ENCODE data around the gene SQSTM1. TPM values are rescaled to one million over a fixed set of nuclear protein-coding genes. Genes with fewer than 3 reads are reported as not detected.
A peak's percentile ranks its signal among the peaks of the same experiment; 100 is the strongest.

SQSTM1 gene
- total and polyA plus RNA-seq, 2 of the 8 experiments (the other 6 are each of a cell fraction or from before 2014, with no cell fraction given) = 78.6 to 110 TPM

DNA sequence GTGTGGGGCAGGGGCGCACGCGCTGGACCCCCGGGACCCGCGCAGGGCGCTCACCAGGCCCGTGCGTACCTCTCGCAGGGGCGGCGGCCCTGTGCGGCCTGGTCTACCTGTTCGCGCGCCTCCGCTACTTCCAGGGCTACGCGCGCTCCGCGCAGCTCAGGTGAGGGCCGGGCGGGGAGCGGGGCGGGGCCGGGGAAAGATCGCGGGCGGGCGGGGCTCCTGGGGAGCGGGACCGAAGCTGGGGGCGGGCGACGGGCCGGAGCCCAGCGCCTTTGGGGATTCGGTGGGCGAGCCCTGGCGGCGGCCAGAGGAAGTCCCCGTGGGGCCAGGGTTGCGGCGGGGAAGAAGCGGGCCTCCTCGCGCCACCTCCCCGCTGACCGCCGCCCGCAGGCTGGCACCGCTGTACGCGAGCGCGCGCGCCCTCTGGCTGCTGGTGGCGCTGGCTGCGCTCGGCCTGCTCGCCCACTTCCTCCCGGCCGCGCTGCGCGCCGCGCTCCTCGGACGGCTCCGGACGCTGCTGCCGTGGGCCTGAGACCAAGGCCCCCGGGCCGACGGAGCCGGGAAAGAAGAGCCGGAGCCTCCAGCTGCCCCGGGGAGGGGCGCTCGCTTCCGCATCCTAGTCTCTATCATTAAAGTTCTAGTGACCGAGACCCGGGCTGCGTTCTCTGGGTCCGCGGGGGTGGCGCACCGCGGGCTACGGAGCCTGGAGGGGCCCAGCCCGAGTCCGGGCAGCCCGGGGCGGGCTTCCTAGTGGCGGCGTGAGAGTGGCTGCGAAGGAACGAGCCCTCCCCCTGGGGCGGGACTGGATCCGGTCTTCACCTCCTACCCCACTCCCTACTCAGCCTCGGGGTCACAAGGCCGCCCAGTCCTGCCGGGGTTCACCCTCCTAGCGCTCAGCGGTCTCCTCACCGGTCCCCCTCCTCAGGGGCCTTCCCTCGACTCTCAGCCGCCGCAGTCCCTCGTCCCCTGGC is 24.6 kb upstream of the SQSTM1 start:
- Histone ChIP-seq H3K27ac (ENCODE audit: low read depth, low read length) (no peak overlapping the region), H4K8ac (ENCODE audit: extremely low read depth, insufficient read depth, low read length) (peak overlapping the region; percentile 57; the same call in 1 of the 2 replicates), H3K4ac (replicated peaks; ENCODE audit: insufficient read length, low read depth, low read length) (no peak overlapping the region), H2AK5ac (ENCODE audit: low read depth, low read length) (no peak overlapping the region; the same call in 1 of the 2 replicates), H4K5ac (ENCODE audit: insufficient read length, low read depth, low read length) (peak overlapping the region; percentile 79), H2BK5ac (ENCODE audit: low read depth, low read length) (peak overlapping the region; percentile 24; the same call in 1 of the 2 replicates), H3K79me2 (ENCODE audit: control insufficient read depth in 1 of 2, insufficient read depth in 2 of 2, low read length in 2 of 2) (no peaks in the 10 kb centered on the region), H2BK120ac (replicated peaks; ENCODE audit: low read depth, low read length) (no peak overlapping the region), H3K9ac (replicated peaks in 1 of 4; ENCODE audit: extremely low read depth in 1 of 4, low read depth in 3 of 4, low read length in 3 of 4) (peak overlapping the region in 3 of 4 experiments; percentile 38 to 66 (median 54); a peak in 5 of 7 replicates), H3K14ac (ENCODE audit: insufficient read length) (no peak overlapping the region), H3K4me1 (replicated peaks in 1 of 4; ENCODE audit: control insufficient read depth in 3 of 4, insufficient read depth in 4 of 4, low read length in 3 of 4) (peaks cover 0 to 14% (median 9%) of the 10 kb centered on the region in 4 experiments; a peak in 5 of 7 replicates), H3K36me3 (ENCODE audit: control insufficient read depth in 2 of 4, insufficient read depth in 4 of 4, low read length in 3 of 4) (peaks cover 12 to 28% (median 27%) of the 10 kb centered on the region in 4 experiments), H2BK12ac (ENCODE audit: low read depth, low read length) (no peak overlapping the region), H3K79me1 (ENCODE audit: low read depth, low read length) (no peaks in the 10 kb centered on the region), H2AFZ (ENCODE audit: low read length) (no peak overlapping the region; the same call in 1 of the 2 replicates), H3K9me3 (ENCODE audit: insufficient read depth in 2 of 2, low read depth in 1 of 2, low read length in 1 of 2) (no peaks in the 10 kb centered on the region), H3K4me2 (ENCODE audit: insufficient read depth in 1 of 2, low read depth in 2 of 2, low read length in 2 of 2) (peak overlapping the region; percentile 60 to 91), H2BK20ac (ENCODE audit: low read length) (no peak overlapping the region), H3K23me2 (ENCODE audit: low read depth, low read length) (peaks cover 7% of the 10 kb centered on the region), H3K27me3 (replicated peaks in 1 of 4; ENCODE audit: control insufficient read depth in 3 of 4, extremely low read depth in 1 of 4, insufficient read depth in 3 of 4, low read length in 3 of 4) (peaks cover 0 to 2% (median 0%) of the 10 kb centered on the region in 4 experiments; a peak in 1 of 7 replicates), H4K20me1 (replicated peaks in 1 of 2; ENCODE audit: control insufficient read depth in 1 of 2, insufficient read depth in 2 of 2, low read length in 2 of 2) (peaks cover 5 to 14% of the 10 kb centered on the region in 2 experiments), H3K56ac (replicated peaks; ENCODE audit: insufficient read length, low read depth, low read length) (no peak overlapping the region), H2BK15ac (ENCODE audit: low read length) (0 out of 2 replicates have a peak overlapping the region, but pooled peaks have one; percentile 16), H3K4me3 (ENCODE audit: extremely low read depth in 1 of 4, insufficient read depth in 2 of 4, low read depth in 3 of 4, low read length in 4 of 4) (peak overlapping the region; percentile 61 to 88 (median 64)), H4K91ac (replicated peaks; ENCODE audit: insufficient read length, low read length) (peak overlapping the region; percentile 72), H3K23ac (ENCODE audit: insufficient read length) (no peak overlapping the region), H3K18ac (ENCODE audit: extremely low read depth, low read length) (peak overlapping the region; percentile 78)
- no peak for FAIRE-seq
- DNase-seq (ENCODE audit: low read depth in 1 of 2, low spot score in 2 of 2) = peak in 1 of 2 experiments; percentile 85
- ChIA-PET CTCF (ENCODE audit: partially characterized antibody) (interaction anchor here (1.0 to 3.3 kb wide), 8 partner anchors 11 to 128 kb away, joined by 3 to 23 read pairs (median 4); no protein-coding TSS in a partner anchor), POLR2A (ENCODE audit: partially characterized antibody) (interaction anchor here (0.7 to 16.9 kb wide), 12 partner anchors 11 to 172 kb away, joined by 3 to 207 read pairs (median 5); partner anchors contain the start of genes HNRNPH1, MGAT4B and SQSTM1)
- WGBS, 2 experiments (ENCODE audit: extremely low coverage in 1 of 2, insufficient coverage in 1 of 2, insufficient read length in 1 of 2, insufficient replicate concordance in 2 of 2, low coverage in 1 of 2, low lambda C conversion rate in 2 of 2, missing lambda C conversion rate in 1 of 2) = 4% methylated on average over 65 of the region's 113 CpGs; no CpG with 5 or more reads in 1 of the 2 experiments
- TF ChIP-seq PHF8 (conservative IDR thresholded peaks at IDR 0.05; ENCODE audit: low read depth, low read length) = peak; percentile 59; the same call in 1 of the 2 replicates
- TF ChIP-seq EGR1 (IDR thresholded peaks at IDR 0.05; ENCODE audit: borderline replicate concordance, low read depth, low read length) = peak; percentile 10; the same call in 1 of the 2 replicates
- TF ChIP-seq MAX (IDR thresholded peaks at IDR 0.05) = 0 out of 2 replicates have a peak, but pooled peaks have one; percentile 3
- TF ChIP-seq GABPA (IDR thresholded peaks at IDR 0.05; ENCODE audit: borderline replicate concordance, insufficient read depth, low read length) = peak; percentile 74; the same call in 1 of the 2 replicates
- TF ChIP-seq POLR2AphosphoS5 (IDR thresholded peaks at IDR 0.05; ENCODE audit: low read depth, low read length) = peak; percentile 50
- peak; percentile 86 for TF ChIP-seq BACH1 (IDR thresholded peaks at IDR 0.05; ENCODE audit: low read length)
- peak in 1 of 2 experiments; percentile 54; a peak in 1 of 4 replicates for TF ChIP-seq HDAC2 (IDR thresholded peaks at IDR 0.05; ENCODE audit: borderline replicate concordance in 1 of 2, low read depth in 2 of 2, low read length in 2 of 2)
- peak in 1 of 2 experiments; percentile 16; a peak in 1 of 3 replicates for TF ChIP-seq EP300 (IDR thresholded peaks at IDR 0.05; ENCODE audit: borderline replicate concordance in 1 of 2, low read depth in 2 of 2, low read length in 2 of 2)

All from H1 (cell line).